HL-60 (cell line): ENCODE data around the gene TMEM116.

Experiments
- POLR2AphosphoS5 ChIP-seq: IDR thresholded peaks from 2 replicates; pipeline ENCODE4 v1.6.1; 2012; ENCODE audit warnings: low read depth
- TF ChIP-seq, protein P1 (sequence below): IDR thresholded peaks from one replicate; pipeline ENCODE4 v1.5.1; 2011; ENCODE audit warnings: low read length, control low read depth, inconsistent platforms; ENCODE audit not compliant: insufficient read depth

DNA sequence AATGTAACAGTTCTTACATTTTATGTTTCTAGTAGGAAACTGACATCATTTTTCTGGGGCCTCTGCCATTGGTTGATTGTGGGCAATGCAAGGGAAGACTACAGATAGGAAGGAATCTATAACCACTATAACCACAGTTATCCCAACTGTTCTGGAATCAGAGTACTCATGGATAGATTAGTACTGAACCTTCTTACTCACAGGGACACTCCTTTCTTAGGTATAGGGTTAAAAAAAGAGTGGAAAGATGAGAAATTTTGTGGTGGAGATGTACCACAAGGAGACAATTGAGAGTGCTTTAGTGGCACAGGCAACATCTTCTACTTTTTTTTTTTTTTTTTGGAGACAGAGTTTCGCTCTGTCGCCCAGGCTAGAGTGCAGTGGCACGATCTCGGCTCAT, 21.0 kb downstream of the TMEM116 start:
- TF ChIP-seq, protein P1, sequence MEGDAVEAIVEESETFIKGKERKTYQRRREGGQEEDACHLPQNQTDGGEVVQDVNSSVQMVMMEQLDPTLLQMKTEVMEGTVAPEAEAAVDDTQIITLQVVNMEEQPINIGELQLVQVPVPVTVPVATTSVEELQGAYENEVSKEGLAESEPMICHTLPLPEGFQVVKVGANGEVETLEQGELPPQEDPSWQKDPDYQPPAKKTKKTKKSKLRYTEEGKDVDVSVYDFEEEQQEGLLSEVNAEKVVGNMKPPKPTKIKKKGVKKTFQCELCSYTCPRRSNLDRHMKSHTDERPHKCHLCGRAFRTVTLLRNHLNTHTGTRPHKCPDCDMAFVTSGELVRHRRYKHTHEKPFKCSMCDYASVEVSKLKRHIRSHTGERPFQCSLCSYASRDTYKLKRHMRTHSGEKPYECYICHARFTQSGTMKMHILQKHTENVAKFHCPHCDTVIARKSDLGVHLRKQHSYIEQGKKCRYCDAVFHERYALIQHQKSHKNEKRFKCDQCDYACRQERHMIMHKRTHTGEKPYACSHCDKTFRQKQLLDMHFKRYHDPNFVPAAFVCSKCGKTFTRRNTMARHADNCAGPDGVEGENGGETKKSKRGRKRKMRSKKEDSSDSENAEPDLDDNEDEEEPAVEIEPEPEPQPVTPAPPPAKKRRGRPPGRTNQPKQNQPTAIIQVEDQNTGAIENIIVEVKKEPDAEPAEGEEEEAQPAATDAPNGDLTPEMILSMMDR, result no peak
- no peak for TF ChIP-seq POLR2AphosphoS5
